GM18907 (cell line): ENCODE results near the gene ZFAND4.
"Not testable (repeated sequence)": the region's sequence is repeated elsewhere in the genome, so short reads cannot be mapped to it uniquely, and the experiment has no call there.

Experiments used
- ATAC-seq: cut with Tn5 transposase; IDR thresholded peaks from one replicate; pipeline ENCODE4 v1.9.1; 2021; ENCODE audit warnings: mild to moderate bottlenecking, moderate library complexity; ENCODE audit not compliant: unreplicated experiment

The ZFAND4 gene

DNA sequence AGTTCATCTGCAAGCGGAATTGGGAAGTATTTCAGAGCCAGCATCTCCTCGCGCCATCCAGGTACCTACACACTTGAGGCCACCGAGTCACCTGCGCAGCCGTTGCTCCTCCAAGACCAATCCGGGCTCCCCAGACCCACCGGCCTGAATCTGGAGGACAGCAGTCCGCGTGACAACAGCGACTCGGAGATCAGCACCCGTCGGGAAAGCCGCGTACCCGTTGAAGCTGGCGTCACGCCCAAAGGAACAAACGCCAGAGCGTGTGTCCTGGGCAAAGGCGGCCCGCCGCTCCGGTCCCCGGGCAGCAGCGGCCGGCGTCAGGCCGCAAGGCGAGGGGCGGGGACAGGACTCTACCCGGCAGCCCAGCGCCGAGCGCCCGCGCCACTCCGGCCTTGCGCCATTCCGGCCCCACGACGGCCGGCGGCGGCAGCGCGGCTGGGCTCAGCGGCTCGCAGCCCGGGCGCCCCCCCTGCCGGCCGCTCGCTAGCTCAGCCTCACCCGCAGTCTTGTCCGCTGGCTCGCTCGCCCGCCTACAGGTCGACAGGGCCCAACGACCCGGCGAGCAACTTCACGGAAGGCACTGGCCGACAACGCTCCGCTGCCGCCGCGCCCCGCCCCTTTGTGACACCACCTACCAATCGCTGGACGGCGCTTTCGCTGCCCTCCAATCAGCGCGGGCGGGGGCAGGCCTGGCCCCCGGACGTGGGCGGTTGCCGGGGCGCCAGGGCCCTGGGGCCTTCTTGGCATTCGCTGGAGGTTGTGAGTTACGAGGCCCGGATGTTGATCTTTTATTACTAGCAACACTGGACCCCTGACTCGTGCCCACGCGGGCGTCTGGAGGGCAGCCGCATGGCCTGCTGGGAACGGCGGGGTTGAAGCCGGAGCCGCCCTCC, at the start of gene ZFAND4:
Gene ZFAND4, minus strand, starts transcription at position 592 of the 893 bp plus-strand sequence. CDS start 9,047 bp downstream, outside the sequence.
- ATAC-seq: peak; percentile 99

DNA sequence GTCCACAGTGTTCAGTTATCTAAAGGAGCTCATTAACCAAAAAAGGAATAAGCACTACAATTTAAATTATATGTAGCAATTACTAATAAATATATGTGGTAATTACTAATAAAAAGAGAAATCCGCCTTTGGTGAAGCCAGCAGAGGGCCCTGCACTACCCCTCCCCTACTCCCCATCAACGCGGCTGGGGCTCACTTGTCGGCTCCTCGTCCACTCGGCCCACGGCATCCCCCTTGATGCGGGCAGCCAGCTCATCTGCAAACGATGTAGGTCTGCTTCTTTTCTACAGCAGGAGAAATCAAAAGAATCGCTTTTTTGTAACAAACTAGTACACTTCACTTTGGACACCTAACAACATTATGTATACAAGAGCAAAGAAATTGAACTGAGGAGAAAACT, 48.9 kb upstream of the ZFAND4 start:
- not testable (repeated sequence) for ATAC-seq

DNA sequence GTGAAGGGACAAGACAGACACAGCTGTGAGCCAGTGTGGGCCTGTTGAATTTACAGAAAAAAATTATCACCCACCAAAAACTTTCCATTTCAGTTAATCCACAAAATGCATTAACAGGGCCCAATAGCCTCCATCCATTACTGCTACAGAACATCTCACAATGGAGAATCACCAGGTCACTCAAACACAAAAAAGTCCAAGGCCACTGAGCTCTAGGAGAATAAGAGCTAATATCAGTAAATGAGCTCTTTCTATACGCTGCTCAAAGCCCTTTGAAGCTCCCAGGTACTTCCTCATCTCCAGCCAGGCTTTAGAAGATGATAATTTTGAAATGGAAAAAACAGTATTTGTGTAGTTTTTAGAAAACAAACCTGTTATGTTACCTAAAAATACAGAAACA, 45.1 kb upstream of the ZFAND4 start:
- ATAC-seq: not testable (repeated sequence)

DNA sequence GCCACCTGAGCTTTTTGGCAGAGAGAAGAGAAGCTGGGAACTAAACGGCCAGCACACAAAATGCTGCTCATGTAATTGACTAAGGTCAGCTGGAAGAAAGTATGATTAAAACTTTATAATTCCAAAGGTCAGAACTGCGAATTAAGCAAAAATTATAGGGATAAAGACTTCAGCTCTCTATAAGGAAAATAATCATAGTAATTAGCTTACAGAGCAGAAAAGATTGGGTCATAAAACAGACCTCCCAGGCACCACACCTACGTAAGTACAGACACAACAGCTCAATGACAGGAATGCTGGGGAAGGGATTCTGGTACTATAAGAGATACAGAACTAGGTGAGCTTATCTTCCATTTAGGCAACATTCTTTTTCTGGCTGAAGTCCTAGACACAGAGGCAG, 44.5 kb upstream of the ZFAND4 start:
- not testable (repeated sequence) for ATAC-seq

DNA sequence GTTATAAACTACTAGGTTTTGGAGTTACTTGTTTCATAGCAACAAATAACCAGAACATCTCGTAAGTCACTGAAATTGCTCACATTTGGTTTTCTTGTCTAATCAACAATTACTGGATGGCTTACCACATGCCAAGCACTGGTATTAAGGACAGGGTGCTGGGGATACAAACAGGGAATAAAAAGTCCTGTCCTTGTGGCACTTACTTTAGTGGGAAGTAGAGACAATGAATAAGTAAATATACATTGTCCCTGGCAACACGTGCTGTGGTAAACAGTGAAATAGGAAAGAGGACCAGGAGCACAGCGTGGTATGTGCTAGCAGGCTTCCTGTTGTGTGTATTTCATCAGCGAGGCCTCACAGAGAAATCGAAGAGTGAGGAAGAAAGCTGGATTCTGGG, 38.7 kb upstream of the ZFAND4 start:
- not testable (repeated sequence) for ATAC-seq

DNA sequence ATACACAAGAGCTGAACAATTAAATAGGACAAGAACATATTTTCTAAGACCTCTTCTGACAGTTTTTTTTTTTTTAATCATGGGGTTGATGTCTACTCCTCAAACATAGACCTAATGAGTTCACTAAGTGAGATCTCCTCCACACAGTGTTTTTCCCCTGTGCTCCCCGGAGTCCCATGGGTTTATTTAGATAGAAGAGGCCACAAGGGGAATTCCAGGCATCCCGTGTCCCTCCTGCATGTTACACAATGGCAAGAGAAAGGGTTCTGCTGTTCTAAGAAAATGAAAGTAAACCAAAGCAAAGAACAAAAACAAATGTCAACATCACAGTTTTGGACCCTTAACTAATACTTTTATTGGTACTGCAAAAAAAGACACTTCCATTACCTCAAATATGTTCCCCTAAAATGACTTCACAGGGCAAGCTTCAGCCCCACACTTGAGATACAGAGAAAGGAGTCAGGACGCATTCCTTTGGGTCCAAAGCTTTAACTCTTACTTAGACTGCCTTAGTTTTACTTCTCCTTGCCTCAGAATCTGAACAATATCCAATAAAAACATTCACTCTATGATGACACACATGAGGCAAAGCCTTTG, 37.7 kb upstream of the ZFAND4 start:
- ATAC-seq: peak; percentile 92

DNA sequence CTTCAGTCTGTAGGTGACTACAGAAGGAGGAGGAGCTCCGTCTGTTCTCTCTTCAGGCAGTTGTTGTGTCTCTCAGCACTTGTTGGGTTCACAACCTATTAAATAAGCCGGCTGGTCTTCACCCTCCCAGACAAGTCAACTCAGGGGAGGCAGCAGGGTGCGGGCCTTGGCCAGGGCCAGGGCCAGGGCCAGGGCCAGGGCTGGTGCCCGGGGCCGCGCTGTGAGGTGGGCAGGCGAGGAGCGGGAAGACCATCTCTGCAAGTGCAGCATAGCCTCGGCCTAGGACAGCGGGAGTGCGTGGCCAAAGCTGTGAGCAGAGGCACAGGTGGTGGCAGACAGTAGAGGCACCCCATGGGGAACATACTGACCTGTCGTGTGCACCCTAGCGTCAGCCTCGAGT, 5.9 kb upstream of the ZFAND4 start:
- ATAC-seq: not testable (repeated sequence)

DNA sequence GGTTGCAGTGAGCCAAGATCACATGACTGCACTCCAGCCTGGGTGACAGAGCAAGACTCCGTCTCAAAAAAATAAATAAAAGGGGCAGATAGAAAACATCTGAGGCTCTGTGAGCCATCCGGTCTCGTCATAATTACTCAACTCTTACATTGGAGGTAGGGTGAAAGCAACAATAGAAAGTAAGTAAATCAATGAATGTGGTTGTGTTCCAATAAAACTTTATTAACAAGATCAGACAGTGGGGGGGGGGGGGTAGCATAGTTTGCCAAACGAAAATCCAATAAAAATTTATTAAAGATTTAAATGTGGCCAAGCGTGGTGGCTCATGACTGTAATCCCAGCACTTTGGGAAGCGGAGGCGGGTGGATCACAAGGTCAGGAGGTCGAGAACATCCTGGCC, 2.8 kb upstream of the ZFAND4 start:
- no peak for ATAC-seq

DNA sequence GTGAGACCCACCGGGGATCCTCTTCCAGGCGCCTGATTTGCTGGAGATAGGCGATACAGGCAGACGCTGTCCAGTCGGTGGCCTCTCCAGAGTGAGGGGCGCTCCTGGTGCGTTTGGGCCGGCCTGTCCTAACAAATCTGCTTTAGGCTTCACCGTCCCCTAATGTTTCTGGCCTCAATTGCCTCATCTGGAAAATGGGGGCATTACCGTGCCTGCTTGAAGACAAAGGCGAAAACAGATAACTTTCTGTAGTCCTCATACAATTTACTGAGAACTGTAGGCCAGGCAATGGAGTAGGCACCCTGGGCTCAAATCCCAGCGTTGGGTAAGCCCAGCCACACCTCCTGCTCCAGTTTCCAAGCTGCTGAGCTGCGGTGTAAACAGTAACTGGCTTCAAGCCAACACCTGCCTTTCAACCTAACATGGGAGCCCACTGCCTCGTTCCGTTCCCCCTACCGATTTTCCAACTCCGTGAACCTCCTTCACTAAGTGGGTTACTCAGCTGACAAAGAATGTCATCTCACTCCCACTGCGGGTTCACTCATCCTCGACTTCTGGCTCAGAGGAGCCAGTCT, 589 bp upstream of the ZFAND4 start:
- ATAC-seq: no peak

DNA sequence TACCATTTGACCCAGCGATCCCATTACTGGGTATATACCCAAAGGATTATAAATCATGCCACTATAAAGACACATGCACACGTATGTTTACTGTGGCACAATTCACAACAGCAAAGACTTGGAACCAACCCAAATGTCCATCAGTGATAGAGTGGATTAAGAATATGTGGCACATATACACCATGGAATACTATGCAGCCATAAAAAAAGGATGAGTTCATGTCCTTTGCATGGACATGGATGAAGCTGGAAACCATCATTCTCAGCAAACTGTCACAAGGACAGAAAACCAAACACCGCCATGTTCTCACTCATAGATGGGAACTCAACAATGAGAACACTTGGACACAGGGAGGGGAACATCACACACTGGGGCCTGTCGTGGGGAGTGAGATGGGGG, 1.3 kb downstream of the ZFAND4 start:
- not testable (repeated sequence) for ATAC-seq

DNA sequence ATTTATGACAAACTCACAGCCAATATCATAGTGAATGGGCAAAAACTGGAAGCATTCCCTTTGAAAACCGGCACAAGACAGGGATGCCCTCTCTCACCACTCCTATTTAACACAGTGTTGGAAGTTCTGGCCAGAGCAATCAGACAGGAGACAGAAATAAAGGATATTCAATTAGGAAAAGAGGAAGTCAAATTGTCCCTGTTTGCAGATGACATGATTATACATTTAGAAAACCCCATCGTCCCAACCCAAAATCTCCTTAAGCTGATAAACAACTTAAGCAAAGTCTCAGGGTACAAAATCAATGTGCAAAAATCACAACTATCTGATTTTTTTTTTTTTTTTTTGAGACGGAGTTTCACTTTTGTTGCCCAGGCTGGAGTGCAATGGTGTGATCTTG, 2.7 kb downstream of the ZFAND4 start:
- not testable (repeated sequence) for ATAC-seq

DNA sequence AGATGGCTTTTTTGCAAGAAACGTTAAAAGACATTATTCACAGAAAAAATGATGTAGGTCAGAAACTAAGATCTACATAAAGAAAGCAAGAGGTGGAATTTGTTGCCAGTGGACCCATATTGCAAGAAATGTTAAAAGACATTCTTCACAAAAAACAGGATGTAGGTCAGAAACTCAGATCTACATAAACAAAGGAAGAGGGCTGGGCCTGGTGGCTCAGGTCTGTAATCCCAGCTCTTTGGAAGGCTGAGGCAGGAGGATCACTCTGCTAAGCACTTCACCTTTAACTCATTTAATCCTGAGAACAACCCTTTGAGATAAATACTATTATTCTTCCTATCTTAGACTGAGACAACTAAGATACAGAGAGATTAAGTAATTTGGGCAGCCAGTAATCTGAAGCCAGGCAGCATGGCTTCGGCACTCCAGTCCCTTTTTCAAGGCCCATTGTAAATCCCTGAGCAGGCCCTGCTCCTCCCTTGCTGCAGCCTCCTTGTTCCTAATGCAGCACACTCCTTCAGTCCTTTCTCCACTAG, 11.6 kb downstream of the ZFAND4 start:
- ATAC-seq: no peak

DNA sequence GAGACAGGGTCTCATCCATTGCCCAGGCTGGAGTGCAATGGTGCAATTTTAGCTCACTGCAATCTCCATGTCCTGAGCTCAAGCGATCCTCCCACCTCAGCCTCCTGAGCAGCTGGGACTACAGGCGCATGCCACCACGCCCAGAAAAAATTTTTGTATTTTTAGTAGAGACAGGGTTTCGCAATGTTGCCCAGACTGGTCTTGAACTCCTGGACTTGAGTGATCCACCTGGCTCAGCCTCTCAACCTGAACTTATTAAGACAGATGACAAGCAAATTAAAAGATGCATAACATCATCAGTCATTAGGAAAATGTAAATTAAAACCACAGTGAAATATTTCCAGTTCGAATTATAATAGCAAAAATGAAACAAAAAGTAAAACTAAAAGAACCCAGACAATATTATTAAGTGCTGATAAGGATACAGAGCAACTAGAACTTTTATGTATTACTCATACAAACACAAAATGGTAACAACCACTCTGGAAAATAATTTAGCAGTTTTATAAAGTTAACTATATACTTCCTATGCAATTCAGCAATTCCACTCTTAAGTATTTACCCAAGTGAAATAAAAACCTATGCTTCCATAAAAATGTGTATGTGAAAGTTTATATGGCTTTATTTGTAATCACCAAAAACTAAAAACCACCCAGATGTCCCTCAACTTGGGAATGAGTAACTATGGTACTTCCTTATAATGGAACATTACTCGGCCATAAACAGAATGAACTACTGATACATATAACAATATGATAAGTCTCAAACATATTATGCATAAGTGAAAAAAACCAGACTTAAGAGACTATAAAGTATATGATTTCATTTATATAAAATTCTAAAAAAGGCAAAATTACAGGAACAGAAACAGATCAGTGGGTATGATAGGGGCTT, 15.3 kb downstream of the ZFAND4 start:
- ATAC-seq: no peak

DNA sequence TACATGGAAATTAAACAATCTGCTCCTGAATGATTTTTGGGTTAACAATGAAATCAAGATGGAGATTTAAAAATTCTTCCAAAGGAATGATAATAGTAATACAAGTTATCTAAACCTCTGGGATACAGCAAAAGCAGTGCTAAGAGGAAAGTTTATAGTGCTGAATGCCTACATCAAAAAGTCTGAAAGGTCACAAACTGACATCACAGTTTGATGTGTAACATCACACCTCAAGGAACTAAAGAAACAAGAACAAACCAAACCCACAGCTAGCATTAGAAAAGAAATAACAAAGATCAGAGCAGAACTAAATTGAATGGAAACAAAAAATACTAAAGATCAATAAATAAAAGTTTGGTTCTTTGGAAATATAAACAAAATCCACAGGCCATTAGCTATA, 17.4 kb downstream of the ZFAND4 start:
- no peak for ATAC-seq

DNA sequence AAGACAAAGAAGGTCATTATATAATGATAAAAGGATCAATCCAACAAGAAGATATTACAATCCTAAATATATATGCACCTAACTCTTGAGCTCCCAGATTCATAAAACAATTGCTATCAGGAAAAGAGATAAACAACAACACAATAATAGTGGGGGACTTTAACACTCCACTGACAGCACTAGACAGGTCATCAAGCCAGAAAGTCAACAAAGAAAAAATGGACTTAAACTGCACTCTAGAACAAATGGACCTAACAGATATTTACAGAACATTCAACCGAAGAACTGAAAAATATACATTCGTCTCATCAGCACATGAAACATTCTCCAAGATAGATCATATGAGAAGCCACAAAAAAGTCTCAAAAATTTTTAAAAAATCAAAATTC, 17.8 kb downstream of the ZFAND4 start:
- not testable (repeated sequence) for ATAC-seq

DNA sequence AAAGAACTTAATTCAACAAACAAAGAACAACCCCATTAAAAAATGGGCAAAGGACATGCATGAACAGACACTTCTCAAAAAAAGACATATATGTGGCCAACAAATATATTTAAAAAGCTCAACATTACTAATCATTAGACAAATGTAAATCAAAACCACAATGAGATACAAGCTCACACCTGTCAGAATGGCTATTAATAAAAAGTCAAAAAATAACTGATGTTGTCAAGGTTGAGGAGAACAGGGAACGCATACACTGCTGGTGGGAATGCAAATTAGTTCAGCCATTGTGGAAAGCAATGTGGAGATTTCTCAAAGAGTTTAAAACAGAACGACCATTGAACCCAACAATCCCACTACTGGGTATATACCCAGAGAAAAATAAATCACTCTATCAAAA, 19.1 kb downstream of the ZFAND4 start:
- peak; percentile 72 for ATAC-seq

DNA sequence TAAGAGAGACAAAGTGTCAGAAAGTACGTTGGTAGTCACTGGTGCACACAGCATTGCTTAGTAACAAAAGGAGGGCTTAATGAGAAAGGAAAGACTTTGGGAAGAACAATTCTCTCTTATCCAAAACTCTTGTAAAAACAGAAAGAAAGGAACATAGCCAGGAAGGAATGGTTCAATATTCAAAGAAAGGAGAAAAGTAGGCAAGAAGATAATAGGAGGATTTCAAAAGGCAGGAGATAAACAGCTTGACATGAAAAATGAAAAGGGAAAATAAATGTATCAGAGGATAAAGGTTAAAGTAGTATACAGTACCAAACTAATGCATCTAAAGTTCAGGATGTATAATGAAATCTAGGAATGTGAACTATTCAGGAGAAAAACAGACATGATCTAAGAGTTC, 20.1 kb downstream of the ZFAND4 start:
- ATAC-seq: no peak

DNA sequence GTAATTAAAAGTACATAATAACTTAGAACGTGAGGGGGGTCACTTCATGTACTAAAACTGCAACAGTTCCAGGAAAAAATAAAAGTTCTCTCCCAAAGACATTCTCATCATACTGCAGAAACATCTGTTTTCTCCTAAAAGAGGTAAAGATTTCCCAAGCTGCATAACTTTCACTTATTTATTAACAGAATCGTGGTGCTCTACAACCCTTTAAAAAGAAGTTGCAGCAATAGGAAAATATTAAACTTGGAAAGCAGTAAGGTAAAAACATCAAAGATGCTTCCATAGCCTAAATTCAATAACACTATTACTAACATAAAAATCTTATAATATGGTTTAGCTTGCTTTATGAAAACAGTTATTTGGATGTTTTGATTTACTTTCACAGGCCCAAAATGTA, 23.3 kb downstream of the ZFAND4 start:
- ATAC-seq: no peak

DNA sequence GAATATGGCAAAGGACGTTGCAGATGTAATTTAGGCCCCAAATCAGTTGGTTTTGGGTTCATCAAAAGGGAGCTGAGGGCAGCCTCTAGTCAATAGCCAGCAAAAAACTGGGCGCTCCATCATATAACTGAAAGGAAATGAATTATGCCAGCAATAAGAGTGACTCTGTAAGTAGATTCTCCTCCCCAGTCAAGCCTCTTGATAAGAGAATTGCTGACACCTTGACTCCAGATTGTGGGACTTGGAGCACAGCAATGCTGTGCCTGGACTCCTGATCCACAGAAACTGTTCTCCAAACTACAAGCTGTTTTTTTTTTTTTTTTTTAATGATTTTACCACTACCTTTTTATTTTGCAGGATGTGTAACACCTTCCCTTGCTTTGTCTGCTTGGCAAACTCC, 25.5 kb downstream of the ZFAND4 start:
- ATAC-seq: no peak

DNA sequence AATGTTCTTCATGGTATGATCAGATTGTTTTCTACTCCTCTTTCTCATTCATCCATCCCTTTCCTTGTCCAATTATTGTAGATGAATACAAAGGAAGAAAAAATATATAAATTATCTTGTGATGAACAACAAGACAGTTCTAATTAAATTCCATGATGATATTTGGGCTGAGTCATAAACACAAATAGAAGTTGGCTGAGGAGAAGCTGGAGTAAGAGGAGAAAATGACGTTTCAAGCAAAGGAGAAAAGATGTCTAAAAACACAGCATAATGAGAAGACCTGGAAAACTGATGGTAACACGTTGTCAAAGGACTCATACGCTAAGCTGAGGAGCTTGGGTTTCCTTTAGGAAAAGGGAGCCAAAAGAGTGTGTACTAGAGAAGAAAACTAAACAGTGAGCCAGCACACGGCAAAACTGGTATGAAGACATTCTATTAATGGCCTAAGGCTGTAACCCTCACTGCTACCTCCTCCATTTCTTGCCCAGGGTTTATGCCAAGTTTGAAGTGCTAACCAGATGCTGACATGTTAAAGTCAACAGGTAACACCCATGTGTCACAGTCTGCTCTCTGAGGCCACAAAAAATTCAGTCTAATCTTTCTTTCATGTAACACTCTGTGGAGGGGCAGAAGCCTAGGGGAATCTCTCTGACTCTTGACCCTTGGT, 26.1 kb downstream of the ZFAND4 start:
- ATAC-seq: no peak
